GM19099 (cell line): Measurements from ENCODE around the gene LYRM2.

Source experiments
- POLR2A ChIP-seq: IDR thresholded peaks from 3 replicates; pipeline ENCODE4 v1.6.1; 2011; ENCODE audit warnings: low read depth; ENCODE audit not compliant: insufficient read length; ENCODE audit errors: extremely low read depth

LYRM2 gene

DNA sequence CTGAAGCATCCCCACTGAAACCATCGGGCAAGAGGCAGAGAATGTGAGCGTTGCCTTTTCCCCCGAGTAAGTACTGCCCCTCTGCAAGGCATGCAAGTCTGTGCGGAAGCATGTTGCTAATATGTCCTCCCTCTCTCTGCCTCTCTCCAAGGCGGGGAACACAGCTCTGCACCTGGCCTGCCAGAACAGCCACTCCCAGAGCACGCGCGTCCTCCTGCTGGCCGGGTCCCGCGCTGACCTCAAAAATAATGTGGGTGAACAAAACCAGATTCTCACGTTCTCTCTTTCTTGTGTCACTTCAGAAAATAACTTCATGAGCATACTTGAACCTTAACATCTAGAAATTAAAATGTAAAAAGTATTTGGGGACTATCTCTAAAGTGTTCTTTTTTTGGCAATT, 26.4 kb downstream of the LYRM2 start:
- no peak for TF ChIP-seq POLR2A

DNA sequence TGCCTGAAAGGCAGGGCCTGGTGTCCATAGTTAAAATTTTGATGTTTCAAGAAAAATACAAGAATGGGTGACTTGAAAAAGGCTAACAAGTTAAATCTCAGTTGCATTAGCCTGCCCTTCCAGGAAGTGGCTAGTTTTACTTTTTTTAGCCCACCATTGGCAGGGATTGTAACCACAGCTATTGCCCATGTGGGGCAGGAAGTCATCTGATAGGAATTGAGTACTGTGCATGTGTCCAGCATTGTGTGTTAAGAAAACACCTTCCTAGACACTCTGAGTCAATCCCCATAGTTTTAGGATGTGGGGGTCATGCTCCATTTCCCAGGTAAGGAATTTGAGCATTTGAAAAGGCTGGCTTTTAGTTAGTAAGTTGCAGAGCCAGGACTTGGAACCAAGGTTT, 26.9 kb downstream of the LYRM2 start:
- no peak for TF ChIP-seq POLR2A

DNA sequence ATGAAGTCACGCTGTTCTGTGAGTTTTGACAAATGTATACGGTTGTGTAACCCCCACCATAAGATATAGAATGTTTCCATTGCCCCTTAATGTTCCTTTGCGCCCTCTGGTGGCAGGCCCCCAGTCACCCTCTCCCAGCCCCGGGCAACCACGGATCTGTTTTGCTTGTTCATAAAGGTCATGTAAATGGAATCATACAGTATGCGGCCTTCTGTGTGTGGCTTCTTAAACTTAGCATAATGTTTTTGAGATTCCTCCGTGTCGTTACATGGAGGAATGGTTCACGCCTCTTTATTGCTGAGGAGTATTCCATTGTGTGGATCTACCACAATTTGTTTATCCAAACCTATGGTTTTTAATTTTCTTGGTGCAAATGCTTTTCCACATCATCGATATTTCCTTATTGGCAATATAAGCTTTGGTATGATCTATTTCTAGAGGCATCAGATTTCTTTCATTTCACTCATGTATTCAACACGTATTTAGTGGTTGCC, 28.4 kb downstream of the LYRM2 start:
- TF ChIP-seq POLR2A = no peak

DNA sequence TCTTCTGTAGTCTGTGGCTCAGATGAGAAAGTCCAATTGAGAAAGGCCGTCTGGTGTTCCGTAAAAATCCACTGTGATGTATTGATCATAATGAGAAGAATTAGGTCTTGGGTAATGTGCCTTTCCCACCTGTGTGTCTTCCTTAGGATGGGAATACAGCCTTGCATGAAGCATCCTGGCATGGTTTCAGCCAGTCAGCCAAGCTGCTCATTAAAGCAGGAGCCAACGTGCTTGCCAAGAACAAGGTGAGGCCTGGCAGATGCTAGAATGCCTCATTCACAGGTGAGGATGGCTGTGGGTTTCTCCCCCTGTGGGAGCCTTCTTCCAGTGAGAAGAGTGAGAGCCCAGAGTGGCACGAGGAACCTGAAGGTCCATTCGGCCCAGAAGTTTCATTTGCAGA, 32.7 kb downstream of the LYRM2 start:
- TF ChIP-seq POLR2A = no peak

DNA sequence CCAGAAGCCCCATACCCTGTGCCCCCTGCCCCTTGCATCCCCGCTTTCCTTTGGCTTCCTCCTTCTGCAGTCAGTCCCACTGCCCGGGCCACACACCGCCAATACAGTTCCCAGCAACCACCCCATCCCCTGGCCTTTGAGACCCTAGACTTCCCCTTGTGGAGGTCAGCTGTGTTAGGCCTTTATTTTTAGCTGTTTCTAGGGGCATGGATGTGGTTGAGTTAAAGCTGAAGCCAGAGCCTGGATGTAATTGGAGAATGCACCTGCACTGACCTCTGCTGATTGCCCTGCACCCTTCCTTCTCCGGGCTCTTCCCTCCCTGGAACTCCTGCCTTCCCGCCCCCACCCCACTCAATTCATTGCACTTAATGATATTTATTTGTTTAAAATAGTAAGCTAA, 33.9 kb downstream of the LYRM2 start:
- TF ChIP-seq POLR2A = no peak

DNA sequence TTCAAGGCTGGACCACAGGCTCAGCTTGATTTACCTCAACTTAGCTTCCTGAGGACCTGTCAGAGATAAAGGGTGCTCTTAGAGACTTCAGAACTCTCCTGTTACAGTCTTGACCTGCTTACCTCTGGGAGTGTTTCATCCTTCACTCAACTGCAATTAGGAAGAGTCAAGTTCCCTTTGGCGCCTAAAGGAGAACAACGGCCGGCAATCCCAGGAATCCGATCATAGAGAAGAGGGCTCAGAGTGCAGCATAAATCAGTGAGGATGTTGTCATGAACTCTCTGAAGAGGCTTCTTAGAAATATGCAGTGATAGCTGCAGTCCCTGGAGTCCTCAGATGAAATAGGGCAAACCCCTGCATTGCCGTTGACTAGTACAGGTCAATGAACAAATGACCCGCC, 36.4 kb downstream of the LYRM2 start:
- no peak for TF ChIP-seq POLR2A

DNA sequence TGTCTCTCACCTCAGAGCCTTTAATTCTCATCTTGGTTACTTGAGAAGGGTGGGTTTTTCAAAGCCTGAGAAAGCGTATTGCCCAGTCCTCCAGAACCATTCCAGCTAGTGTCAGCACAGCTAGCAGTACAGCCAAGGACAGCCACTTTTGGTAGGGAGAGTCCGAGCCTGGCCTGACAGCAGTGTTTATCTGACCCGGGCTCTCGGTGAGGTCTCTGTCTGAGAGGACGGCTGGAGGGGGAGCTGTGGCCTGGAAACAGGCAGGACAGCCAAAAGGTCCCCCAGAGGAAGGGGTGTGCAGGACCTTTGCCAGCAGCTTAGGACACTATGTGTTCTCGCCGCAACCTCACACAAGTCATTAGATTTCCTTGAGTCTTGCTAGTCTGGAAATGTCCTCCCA, 38.8 kb downstream of the LYRM2 start:
- no peak for TF ChIP-seq POLR2A

DNA sequence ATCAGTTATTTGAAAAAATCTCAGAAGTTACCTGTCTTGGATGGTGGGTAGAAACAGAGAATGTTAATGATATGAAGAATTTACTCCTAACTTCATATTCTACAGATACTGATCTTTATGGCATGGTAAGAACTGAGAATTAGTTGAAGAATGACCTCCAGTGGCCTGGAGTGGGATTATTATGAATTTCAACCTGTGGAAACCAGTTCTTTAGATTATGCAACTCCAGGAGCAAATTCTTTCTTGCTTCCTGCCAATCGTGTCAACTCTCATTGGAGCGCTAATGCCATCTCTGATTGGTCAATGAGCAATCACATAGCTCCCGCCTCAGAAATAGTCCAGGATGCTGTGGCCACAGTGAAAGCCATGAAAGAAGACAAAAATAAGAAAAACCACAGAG, 40.6 kb downstream of the LYRM2 start:
- no peak for TF ChIP-seq POLR2A

DNA sequence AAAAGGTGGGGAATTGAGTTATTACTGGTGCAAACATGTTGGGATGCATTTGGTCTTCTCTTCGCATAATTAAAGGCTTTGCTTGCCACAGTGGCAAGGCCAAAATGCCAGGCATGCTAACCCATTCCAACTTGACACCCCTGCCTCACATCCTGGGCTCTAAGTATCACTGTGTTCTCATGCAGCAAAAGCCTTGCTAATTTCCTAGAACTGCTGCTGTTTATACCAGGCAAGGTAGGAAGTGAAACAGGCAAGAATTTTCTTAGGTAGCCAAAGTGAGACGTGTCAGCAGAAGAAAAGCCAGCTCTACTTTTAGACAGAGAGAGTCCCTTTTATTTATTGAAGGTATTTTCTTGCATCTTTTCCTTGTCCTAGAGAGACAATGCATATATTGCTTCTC, 41.2 kb downstream of the LYRM2 start:
- no peak for TF ChIP-seq POLR2A

DNA sequence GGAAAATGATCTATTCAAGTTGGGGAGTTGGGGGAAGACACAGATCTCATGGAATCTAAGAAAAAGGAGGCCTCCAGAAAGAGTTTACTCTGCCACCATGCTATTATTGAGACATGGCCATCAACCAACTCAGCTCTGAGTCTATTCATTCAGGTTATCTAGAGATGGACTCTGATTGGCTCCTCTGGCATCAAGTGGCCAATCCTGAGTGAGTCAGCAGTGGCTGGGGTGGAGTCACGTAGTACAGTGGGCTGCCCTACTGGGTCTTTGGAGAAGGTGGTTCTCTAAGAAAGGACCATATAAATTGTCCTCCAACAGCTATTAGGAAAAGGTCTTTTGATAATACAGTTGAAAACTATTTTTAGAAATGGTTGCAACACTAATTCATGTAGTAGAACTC, 42.1 kb downstream of the LYRM2 start:
- TF ChIP-seq POLR2A = no peak

DNA sequence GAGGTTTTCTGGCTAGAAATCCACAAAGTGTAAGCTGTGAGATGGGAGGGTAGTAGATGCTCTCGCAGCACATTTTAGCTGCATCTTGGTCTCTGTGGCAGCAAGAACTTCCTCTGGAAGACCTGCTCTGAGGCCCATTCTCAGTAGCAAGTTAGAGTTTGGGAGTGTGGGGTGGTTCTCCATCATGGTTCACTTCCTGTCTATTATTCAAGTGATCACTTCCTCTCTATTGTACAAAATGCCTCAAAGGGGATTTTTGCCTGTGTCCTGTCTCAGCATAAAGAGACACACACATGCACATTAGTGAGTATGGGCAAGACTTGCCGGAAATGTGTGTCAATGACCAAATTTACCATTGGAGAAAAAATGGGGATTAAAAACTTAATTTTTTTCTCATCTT, 42.5 kb downstream of the LYRM2 start:
- no peak for TF ChIP-seq POLR2A

DNA sequence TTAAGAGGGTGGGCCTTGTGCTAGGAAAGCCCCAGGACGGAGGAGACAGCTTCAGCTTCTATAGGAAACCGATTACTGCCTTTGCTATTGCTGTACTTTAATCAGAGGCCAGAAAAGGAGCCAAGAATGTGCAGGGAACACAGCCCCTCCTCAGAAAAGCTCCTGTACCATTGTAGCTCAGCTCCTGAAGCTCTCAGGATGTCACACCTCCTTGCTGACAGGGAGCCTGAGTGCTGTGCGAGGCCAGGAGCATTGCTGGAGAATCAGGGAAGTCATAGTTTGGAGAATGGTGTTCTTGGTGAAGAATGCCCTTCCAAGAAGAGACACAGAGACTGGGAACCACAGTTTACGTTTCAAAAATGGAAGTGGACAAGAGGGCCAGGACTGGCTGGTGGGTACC, 46.8 kb downstream of the LYRM2 start:
- TF ChIP-seq POLR2A = no peak

DNA sequence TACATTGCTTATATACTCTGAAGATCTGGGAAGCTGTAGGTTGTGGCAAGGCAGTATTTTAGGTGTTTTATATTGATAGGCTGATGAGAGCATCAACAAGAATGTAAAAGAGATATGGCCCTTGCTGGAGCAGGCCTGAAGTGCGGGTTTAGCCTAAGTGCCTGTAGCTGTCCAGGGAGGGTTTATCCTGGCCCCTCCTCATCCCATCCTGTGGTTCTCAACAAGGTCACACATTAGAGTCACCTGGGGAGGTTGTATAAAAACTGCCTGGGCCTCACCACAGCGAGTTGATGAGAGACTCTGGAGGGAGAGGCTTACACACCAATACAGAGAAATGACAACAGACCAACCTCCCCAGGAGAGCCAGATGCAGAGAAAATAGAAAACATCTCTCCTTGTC, 48.4 kb downstream of the LYRM2 start:
- TF ChIP-seq POLR2A = no peak

DNA sequence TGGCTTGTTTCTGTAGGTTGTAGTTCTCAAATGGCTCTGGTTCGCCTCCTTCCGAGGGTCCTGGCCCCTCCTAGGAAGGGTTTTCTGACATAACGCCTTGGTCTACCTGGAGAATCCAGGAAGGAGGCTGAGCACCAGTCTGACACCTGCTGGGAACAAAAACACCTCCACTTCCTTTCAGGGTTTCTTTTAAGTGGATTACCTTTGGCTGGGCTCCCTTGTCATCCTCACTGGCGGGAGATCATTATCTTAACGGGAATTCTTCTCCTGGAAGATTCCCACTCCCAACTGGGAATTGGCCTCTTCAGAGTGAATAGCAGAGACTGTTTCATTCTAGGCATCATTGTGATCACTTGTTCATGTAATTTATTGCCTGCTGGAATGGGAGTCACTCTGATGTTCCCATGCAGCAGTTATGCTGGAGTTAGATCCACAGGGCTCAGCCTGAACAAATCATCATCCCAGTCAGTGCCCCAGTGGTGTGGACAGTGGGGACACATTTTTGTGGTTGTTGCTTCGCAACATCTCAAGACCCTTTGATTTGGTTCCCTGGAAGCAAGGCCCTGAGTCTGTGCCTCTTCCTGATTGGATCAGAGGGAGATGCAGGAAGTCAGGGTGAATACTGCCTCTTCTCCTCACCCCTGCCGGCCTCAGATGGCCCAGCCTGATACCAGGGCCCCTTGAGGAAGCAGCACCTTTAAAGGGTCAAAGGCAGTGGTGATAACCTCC, 49.1 kb downstream of the LYRM2 start:
- no peak for TF ChIP-seq POLR2A

DNA sequence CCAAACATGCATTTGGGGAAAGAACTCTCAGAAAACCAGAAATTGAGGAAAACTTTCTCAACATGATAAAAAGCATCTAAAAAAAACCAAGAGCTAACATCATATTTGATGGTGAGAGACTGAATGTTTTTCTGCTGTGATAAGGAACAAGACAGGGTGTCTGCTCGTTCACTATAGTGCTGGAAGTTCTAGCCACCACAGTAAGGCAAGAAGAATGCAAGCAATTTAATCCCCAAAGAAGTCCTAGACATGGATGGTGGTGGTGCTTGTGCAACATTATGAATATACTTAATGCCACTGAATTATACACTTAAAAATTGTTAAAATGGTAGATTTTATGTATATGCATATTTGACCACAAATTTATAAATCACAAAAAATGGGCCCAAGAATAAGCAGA, 53.4 kb downstream of the LYRM2 start:
- no peak for TF ChIP-seq POLR2A

DNA sequence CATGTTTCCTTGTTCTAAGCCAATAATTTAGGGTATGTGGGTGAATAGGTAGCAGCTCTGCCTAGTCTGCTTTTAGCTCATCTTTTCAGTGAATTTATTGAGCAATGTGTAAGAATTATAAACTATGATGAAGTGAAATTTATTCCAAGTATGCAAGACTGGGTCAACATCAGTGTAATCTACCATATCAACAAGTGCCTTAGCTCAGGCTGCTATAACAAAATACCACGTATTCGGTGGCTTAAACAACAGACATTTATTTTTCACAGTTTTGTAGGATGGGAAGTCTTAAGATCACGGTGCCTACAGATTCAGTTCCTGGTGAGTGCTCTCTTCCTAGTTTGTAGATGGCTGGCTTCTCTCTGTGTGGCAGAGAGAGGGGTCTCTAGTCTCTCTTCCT, 54.0 kb downstream of the LYRM2 start:
- no peak for TF ChIP-seq POLR2A

DNA sequence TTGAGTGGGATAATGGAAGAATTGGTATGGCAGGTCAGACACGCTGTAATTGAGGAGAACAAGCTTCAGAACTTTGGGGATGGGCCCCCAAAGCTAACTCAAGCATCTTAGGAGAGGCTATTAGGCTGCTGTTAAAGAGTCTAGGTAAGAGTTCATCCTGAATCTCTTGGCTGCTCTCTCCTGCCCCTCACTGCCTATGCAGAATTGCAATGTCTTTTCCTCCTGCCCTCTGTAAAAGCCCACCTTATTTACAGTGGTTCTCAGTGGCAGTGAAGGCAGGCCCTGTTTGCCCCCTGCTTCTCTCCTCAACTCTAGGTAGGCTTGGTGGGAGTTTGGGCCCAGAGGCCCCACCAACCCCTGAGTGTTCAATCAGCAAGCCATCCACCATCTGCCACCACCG, 55.0 kb downstream of the LYRM2 start:
- no peak for TF ChIP-seq POLR2A
